CD4-positive, CD25-positive, alpha-beta regulatory T cell (primary cell): ENCODE data around the gene LAIR2. TPM values are rescaled to one million over a fixed set of nuclear protein-coding genes. Genes with fewer than 3 reads are reported as not detected.

Experiments used
- ATAC-seq, 2 donors: fragments of 150-1000 bp; cut with Tn5 transposase; one replicate each; pipeline ENCODE4 v1.10.0; 2021; ENCODE audit warnings: low read depth in 2 of 2, moderate number of reproducible peaks in 2 of 2, moderate library complexity in 1 of 2
- DNase-seq, 3 donors: peaks; one replicate each; pipeline versions ENCODE4 v3.0.0 to v3.0.0-alpha.2; 2012 to 2022; ENCODE audit warnings: mixed read lengths in 1 of 3
- H3K27ac ChIP-seq: one replicate; pipeline ENCODE4 v1.7.0; 2013; ENCODE audit warnings: mild to moderate bottlenecking, low read length; ENCODE audit not compliant: insufficient read depth, poor library complexity, severe bottlenecking
- H3K27me3 ChIP-seq: one replicate; pipeline ENCODE4 v1.7.0; 2013; ENCODE audit warnings: low read length; ENCODE audit not compliant: control insufficient read depth, insufficient read depth
- H3K36me3 ChIP-seq: one replicate; pipeline ENCODE4 v1.7.0; 2013; ENCODE audit warnings: mild to moderate bottlenecking, low read length, moderate library complexity; ENCODE audit not compliant: control insufficient read depth, insufficient read depth
- H3K4me1 ChIP-seq: 2 replicates; pipeline ENCODE4 v1.7.0; 2013; ENCODE audit warnings: mild to moderate bottlenecking, low read length; ENCODE audit not compliant: insufficient read depth, control insufficient read depth, poor library complexity, severe bottlenecking
- H3K4me3 ChIP-seq: one replicate; pipeline ENCODE4 v1.7.0; 2013; ENCODE audit warnings: low read depth, mild to moderate bottlenecking, low read length, moderate library complexity
- H3K9me3 ChIP-seq, 2 experiments: 1 replicate in 1 of 2; 2 replicates in 1 of 2; pipeline ENCODE4 v1.7.0; 2013; ENCODE audit warnings: low read length in 2 of 2, mild to moderate bottlenecking in 1 of 2, moderate library complexity in 1 of 2; ENCODE audit not compliant: control insufficient read depth in 2 of 2
- H3K27ac Mint-ChIP-seq, 3 donors: one replicate each; pipeline ENCODE4 v1.8.0; 2020 to 2022; ENCODE audit warnings: mild to moderate bottlenecking in 3 of 3, mixed read lengths in 3 of 3, moderate library complexity in 2 of 3
- H3K27me3 Mint-ChIP-seq: one replicate; pipeline ENCODE4 v1.8.0; 2022; ENCODE audit warnings: mild to moderate bottlenecking, mixed read lengths
- H3K36me3 Mint-ChIP-seq: one replicate; pipeline ENCODE4 v1.8.0; 2020; ENCODE audit warnings: mixed read lengths
- H3K4me1 Mint-ChIP-seq, 4 donors: one replicate each; pipeline ENCODE4 v1.8.0; 2020 to 2022; ENCODE audit warnings: mixed read lengths in 4 of 4, mild to moderate bottlenecking in 1 of 4
- H3K4me3 Mint-ChIP-seq, 4 donors: one replicate each; pipeline ENCODE4 v1.8.0; 2020 to 2022; ENCODE audit warnings: mild to moderate bottlenecking in 4 of 4, mixed read lengths in 4 of 4, moderate library complexity in 3 of 4
- H3K9me3 Mint-ChIP-seq, 7 donors: one replicate each; pipeline ENCODE4 v1.8.0; 2020 to 2022; ENCODE audit warnings: mixed read lengths in 7 of 7, mild to moderate bottlenecking in 3 of 7, moderate library complexity in 2 of 7
- polyA plus RNA-seq, 4 donors: library from polyadenylated mRNA; unstranded; fragments of 300-500 nt; fragmentation: Illumina TruSeq; gene quantifications; one replicate each; pipeline ENCODE4 v1.2.3, GENCODE V29; 2021
- total RNA-seq: library from RNA; stranded (reverse); gene quantifications from one replicate; pipeline ENCODE4 v1.2.3, GENCODE V29; 2022

The LAIR2 gene
- total and polyA plus RNA-seq, 5 donors from 2014 or later, result 62.2 to 365 (median 145) TPM

DNA sequence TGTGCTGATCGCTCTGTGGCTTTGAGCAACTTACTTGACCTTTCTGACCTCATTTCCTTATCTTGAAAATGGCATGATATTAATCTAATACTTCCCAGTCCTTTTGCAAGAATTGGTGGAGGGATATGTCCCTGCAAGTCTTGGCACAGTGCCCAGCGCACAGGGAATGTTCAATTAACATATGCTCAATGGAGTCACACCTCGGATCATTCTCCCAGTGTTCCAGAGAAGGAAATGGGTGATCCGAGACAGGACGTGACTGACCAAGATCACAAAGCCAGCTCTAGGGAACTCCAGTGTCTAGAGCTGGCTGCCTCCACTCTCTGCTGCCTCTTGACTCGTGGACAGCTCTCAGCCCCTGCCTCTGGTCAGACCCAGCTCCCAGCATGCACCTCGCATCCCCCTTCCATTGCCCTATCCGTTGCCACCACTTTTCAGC, 33.1 kb upstream of the LAIR2 start:
- H3K4me3 ChIP-seq, result no peak overlapping the region
- H3K9me3 ChIP-seq, result no peaks in the 10 kb centered on the region
- H3K27me3 ChIP-seq, result peaks cover 9% of the 10 kb centered on the region
- peaks cover 15% of the 10 kb centered on the region for H3K4me1 ChIP-seq
- DNase-seq, result no peak
- Mint-ChIP-seq H3K4me1 (peaks cover 0 to 27% (median 10%) of the 10 kb centered on the region in 4 donors), H3K27ac (no peak overlapping the region), H3K27me3 (peaks cover 61% of the 10 kb centered on the region), H3K4me3 (peak overlapping the region in 1 of 4 donors; percentile 67), H3K9me3 (no peaks in the 10 kb centered on the region), H3K36me3 (no peaks in the 10 kb centered on the region)
- no peak for ATAC-seq
- H3K27ac ChIP-seq, result no peak overlapping the region
- H3K36me3 ChIP-seq, result no peaks in the 10 kb centered on the region

DNA sequence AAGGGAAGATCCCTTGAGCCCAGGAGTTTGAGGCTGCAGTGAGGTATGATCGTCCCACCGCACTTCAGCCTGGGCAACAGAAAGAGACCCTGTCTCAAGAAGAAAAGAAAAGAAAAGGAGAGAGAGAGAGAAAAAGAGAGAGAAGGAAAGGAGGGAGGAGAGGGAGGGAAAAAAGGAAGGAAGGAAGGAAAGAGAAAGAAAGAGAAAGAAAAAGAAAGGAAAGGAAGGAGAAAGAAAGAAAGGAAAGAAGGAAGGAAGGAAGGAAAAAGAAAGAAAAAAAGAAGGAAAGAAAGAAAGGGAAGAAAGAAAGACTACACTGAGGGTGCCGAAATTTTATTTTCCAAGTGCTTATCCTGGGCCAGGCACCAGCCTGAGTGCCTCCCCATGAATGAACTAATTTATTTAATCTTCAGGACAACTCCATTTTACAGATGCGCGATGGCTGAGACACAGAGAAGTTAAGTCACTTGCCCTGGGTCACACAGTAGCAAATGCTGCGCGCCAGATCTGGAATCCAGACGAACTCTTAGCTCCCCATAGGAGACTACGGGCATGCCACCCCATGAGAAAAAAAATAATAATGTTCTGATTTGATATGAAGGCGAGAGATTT, 32.2 kb upstream of the LAIR2 start:
- Mint-ChIP-seq H3K4me3 (peak overlapping the region in 2 of 4 donors; percentile 38 to 40), H3K27ac (peak overlapping the region in 1 of 3 donors; percentile 52)
- H3K27ac ChIP-seq, result no peak overlapping the region

DNA sequence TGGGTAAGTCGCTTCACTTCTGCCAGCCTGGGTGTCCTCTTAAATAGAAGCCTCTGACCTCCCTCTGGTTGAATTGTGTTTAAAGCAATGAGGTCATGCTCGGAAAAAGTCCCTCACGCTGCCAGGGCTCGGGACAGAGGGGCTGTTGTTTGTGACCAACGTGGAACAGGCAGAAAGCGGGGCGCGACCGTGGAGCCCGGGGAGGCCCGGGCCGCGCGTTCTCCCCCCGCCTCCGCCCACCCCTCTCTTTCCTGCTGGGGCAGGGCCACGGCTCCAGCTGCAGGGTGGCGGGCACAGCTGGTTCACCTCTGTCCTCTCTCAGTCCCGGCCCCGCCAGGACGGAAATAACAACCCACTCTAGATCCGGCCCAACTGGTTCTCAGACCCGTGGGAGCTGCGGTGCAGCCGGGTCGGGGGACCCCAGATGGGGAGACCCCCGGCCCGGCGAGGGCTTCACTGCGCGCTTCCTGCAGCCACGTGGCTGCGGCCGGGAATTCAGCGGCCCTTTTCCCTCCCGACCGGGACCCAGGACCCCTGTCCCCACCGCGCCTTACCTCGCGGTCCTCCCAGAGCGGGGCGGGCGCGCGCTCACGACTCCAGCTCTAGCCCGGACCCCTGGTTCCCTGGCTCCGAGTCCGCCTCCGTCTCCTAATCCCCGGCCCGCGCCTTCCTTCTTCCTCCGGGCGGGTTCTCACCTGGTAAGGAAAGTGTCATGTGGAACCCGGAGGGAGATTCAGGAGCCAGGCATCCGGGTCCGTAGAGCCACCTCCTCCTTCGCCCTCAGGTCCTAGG, 31.4 kb upstream of the LAIR2 start:
- Mint-ChIP-seq H3K9me3 (no peaks in the 10 kb centered on the region), H3K4me3 (no peak overlapping the region), H3K27me3 (peaks cover 58% of the 10 kb centered on the region), H3K27ac (no peak overlapping the region), H3K36me3 (no peaks in the 10 kb centered on the region), H3K4me1 (peaks cover 0 to 20% (median 10%) of the 10 kb centered on the region in 4 donors)
- H3K27me3 ChIP-seq, result peaks cover 9% of the 10 kb centered on the region
- H3K9me3 ChIP-seq, result no peaks in the 10 kb centered on the region
- no peak overlapping the region for H3K4me3 ChIP-seq
- no peak for DNase-seq
- H3K36me3 ChIP-seq, result no peaks in the 10 kb centered on the region
- peaks cover 9% of the 10 kb centered on the region for H3K4me1 ChIP-seq
- peak in 1 of 2 donors; percentile 37 for ATAC-seq
- no peak overlapping the region for H3K27ac ChIP-seq

More for the DNA sequence above, 32.2 kb upstream of the LAIR2 start:
- Histone ChIP-seq H3K9me3 (no peaks in the 10 kb centered on the region), H3K36me3 (no peaks in the 10 kb centered on the region), H3K27me3 (peaks cover 9% of the 10 kb centered on the region), H3K4me3 (no peak overlapping the region), H3K4me1 (peaks cover 9% of the 10 kb centered on the region)
- no peaks in the 10 kb centered on the region for H3K36me3 Mint-ChIP-seq
- DNase-seq (no peak), ATAC-seq (no peak)
- no peaks in the 10 kb centered on the region for H3K9me3 Mint-ChIP-seq
- H3K27me3 Mint-ChIP-seq, result peaks cover 61% of the 10 kb centered on the region
- H3K4me1 Mint-ChIP-seq, result peaks cover 0 to 24% (median 10%) of the 10 kb centered on the region in 4 donors

DNA sequence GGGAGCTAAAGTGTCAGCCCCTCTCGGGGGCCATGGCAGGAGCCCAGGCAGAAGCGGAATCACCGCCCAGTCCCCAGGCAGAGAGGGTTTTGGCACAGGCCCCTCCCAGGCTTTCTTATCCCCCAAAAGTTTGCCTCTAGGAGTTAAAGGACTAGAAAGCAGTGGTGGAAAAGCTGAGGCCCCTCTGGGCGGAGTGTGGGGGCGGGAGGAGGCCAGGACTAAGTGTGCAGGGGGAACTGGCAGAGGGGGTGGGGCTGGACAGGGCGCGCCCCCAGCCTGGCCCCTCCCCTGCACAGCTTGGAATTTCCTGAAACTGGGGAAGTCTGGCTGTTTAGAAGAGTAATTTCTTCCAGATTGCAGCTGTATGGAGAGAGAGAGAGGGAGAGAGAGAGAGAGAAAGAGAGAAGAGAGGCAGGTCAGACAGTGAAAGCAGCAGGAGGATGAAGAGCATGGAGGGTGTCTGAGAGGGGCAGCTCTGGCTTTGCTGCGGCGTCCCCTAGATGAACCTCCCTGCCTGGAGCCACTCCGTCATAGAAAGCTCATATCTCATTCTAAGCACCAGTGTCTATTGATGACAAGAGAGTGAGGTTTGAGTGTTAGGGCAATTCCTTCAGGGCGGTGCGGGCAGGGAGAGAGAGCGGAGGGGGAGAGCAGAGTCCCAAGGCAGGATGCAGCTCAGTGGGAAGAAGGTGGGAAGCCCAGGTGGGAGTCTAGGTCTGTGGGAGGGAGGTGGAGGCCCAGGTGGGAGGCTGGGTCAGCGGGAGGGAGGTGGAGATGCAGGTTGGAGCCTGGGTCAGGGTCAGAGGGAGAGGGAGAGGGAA, 29.4 kb upstream of the LAIR2 start, which contains the start of gene CDC42EP5:
Gene CDC42EP5 (minus strand): TSS at position 226 of the 821 bp plus-strand sequence. CDS start 7,749 bp downstream, outside the sequence.
- Mint-ChIP-seq H3K4me3 (no peak within 1 kb of the TSS), H3K27me3 (peaks cover 56% of the 10 kb centered on the region), H3K9me3 (no peaks in the 10 kb centered on the region), H3K27ac (peak within 1 kb of the TSS in 1 of 3 donors; percentile 84), H3K36me3 (no peaks in the 10 kb centered on the region), H3K4me1 (peaks cover 0 to 20% (median 8%) of the 10 kb centered on the region in 4 donors)
- ATAC-seq (no peak), DNase-seq (no peak)
- peaks cover 9% of the 10 kb centered on the region for H3K4me1 ChIP-seq
- peaks cover 12% of the 10 kb centered on the region for H3K27me3 ChIP-seq
- no peak within 1 kb of the TSS for H3K27ac ChIP-seq
- H3K9me3 ChIP-seq, result no peaks in the 10 kb centered on the region
- no peaks in the 10 kb centered on the region for H3K36me3 ChIP-seq
- H3K4me3 ChIP-seq, result no peak within 1 kb of the TSS

DNA sequence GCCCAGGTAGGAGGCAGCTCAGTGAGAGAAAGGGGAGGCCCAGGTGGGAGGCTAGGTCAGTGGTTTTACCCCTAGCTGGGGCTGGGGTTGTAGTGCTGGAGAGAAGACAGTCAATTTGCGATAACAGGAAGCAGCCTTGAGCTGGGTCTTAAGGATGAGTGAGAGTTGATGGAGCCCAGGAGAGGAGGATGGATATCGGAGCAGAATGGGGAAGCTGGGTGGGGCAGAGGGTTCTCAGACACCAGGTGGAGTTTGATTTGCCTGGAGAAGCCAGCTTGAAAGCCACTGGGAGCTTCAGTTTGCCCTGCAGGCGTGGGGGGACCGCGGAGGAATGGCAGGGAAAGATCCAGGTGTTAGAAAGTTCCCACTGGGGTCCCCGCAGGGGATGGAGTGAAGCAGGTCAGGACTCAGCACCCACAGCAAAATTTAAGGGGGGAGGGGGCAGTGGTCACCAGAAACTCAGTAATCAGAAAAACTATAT, 28.7 kb upstream of the LAIR2 start:
- Mint-ChIP-seq H3K4me1 (peaks cover 0 to 23% (median 8%) of the 10 kb centered on the region in 4 donors), H3K9me3 (no peaks in the 10 kb centered on the region), H3K27me3 (peaks cover 55% of the 10 kb centered on the region), H3K36me3 (no peaks in the 10 kb centered on the region), H3K27ac (no peak overlapping the region), H3K4me3 (no peak overlapping the region)
- ATAC-seq (no peak), DNase-seq (no peak)
- Histone ChIP-seq H3K27me3 (peaks cover 12% of the 10 kb centered on the region), H3K4me1 (peaks cover 9% of the 10 kb centered on the region), H3K9me3 (no peaks in the 10 kb centered on the region), H3K4me3 (no peak overlapping the region), H3K36me3 (no peaks in the 10 kb centered on the region), H3K27ac (no peak overlapping the region)

DNA sequence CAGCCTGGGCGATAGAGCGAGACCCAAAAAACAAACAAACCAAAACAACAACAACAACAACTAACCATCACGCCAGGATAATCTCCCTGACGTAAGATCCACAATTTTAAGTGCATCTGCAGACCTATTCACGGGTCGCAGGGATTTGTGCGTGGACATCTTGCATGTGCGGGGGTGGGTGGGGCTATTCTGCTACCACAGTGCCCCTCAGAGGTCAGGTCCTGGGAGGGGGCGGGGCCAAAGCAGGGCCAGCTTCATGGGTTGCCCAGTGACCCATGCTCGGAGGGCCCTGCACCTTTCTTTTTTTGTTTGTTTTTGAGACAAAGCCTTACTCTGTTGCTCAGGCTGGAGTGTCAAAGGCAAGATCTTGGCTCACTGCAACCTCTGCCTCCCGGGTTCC, 26.9 kb upstream of the LAIR2 start:
- DNase-seq (no peak), ATAC-seq (no peak)
- Mint-ChIP-seq H3K27ac (no peak overlapping the region), H3K36me3 (no peaks in the 10 kb centered on the region), H3K27me3 (peaks cover 43% of the 10 kb centered on the region), H3K4me1 (peaks cover 0 to 15% (median 1%) of the 10 kb centered on the region in 4 donors), H3K9me3 (no peaks in the 10 kb centered on the region), H3K4me3 (no peak overlapping the region)
- Histone ChIP-seq H3K4me3 (no peak overlapping the region), H3K9me3 (no peaks in the 10 kb centered on the region), H3K4me1 (peaks cover 9% of the 10 kb centered on the region), H3K27me3 (peaks cover 3% of the 10 kb centered on the region), H3K27ac (no peak overlapping the region), H3K36me3 (no peaks in the 10 kb centered on the region)

DNA sequence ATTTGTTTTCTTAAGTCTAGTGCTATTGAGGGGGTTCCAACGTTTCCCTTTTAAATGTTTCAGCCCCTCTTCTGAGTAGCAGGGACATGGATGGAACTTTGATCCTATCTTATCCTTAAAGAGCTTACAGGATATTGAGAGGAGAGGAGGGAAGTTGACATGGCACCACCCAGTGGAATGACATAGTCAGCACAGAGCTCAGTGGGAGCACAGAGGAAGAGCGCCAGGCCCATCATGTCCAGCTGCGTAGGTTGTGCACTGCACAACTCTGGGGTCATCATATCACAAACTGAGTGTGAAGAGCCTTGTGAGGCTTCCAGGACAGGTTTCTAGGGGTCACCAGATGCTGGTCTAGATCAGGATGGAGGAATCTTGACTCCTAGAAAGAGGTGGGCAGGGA, 25.0 kb upstream of the LAIR2 start:
- peak overlapping the region in 1 of 3 donors; percentile 62 for H3K27ac Mint-ChIP-seq
- ATAC-seq (no peak), DNase-seq (no peak)
- no peaks in the 10 kb centered on the region for H3K36me3 Mint-ChIP-seq
- H3K4me3 Mint-ChIP-seq, result no peak overlapping the region
- H3K4me3 ChIP-seq, result no peak overlapping the region
- H3K4me1 Mint-ChIP-seq, result peaks cover 5 to 19% (median 7%) of the 10 kb centered on the region in 4 donors
- no peaks in the 10 kb centered on the region for H3K36me3 ChIP-seq
- H3K27me3 ChIP-seq, result peaks cover 2% of the 10 kb centered on the region
- H3K9me3 ChIP-seq, result no peaks in the 10 kb centered on the region
- peaks cover 4% of the 10 kb centered on the region for H3K4me1 ChIP-seq
- peaks cover 43% of the 10 kb centered on the region for H3K27me3 Mint-ChIP-seq
- H3K9me3 Mint-ChIP-seq, result no peaks in the 10 kb centered on the region
- no peak overlapping the region for H3K27ac ChIP-seq
